Activated naive CD8-positive, alpha-beta T cell treated with anti-CD3 and anti-CD28 coated beads, Interleukin-2, amount 10 ng/mL, durations not matched to agents 7 days and 5 days (primary cell): Measurements from ENCODE around the gene SLC6A4. TPM values are rescaled to one million over a fixed set of nuclear protein-coding genes. Genes with fewer than 3 reads are reported as not detected.

Experiments used
- total RNA-seq, 2 experiments: library from RNA; stranded (reverse); gene quantifications; one replicate each; pipeline ENCODE4 v1.2.3, GENCODE V29; 2021

The SLC6A4 gene
- total RNA-seq, 2 experiments from 2014 or later = not detected

Other genes with a start within 250 kb of the SLC6A4 start
- gene NSRP1, start 118.9 kb downstream of the SLC6A4 start, total RNA-seq = 10 to 100 TPM; 26.4 to 27.1 TPM
- 10 to 100 TPM; 61.8 to 64.1 TPM for gene BLMH, start 56.2 kb upstream of the SLC6A4 start, total RNA-seq
- not detected for gene TMIGD1, start 98.4 kb upstream of the SLC6A4 start, total RNA-seq
- 10 to 100 TPM; 18.6 to 23.3 TPM for gene CPD, start 143.2 kb upstream of the SLC6A4 start, total RNA-seq
- gene GOSR1, start 241.7 kb upstream of the SLC6A4 start, total RNA-seq = 10 to 100 TPM; 44.8 to 46.8 TPM